ENCODE measurements around the gene FBXL15.
A peak's percentile ranks its signal among the peaks of the same experiment; 100 is the strongest.

The FBXL15 gene

GRCh38 chr10:102461187-102462054, 40.8 kb downstream of the FBXL15 start:
- Histone ChIP-seq H3K4me3 (ENCODE audit: low read length in 2 of 2) (peak overlapping the region; percentile 74 to 77), H3K9ac (ENCODE audit: low read length in 2 of 2) (peak overlapping the region; percentile 60 to 75), H3K36me3 (ENCODE audit: control insufficient read depth in 2 of 2, insufficient read depth in 2 of 2, low read length in 2 of 2) (no peaks in the 10 kb centered on the region), H3K9me3 (ENCODE audit: control insufficient read depth in 2 of 2, low read length in 2 of 2) (no peaks in the 10 kb centered on the region), H3K27me3 (ENCODE audit: control insufficient read depth in 1 of 2, insufficient read depth in 2 of 2, low read length in 2 of 2) (peaks cover 4 to 9% of the 10 kb centered on the region in 2 donors), H3K4me1 (ENCODE audit: control insufficient read depth, insufficient read depth, low read length) (peaks cover 20% of the 10 kb centered on the region), H3K27ac (ENCODE audit: low read length) (no peak overlapping the region)

- Histone ChIP-seq H3K27me3 (ENCODE audit: control insufficient read depth in 1 of 2, insufficient read depth in 2 of 2, low read length in 2 of 2) (peaks cover 4 to 9% of the 10 kb centered on the region in 2 donors), H3K9me3 (ENCODE audit: control insufficient read depth in 2 of 2, low read length in 2 of 2) (no peaks in the 10 kb centered on the region), H3K9ac (ENCODE audit: low read length in 2 of 2) (no peak overlapping the region), H3K4me3 (ENCODE audit: low read length in 2 of 2) (no peak overlapping the region), H3K27ac (ENCODE audit: low read length) (no peak overlapping the region), H3K36me3 (ENCODE audit: control insufficient read depth in 2 of 2, insufficient read depth in 2 of 2, low read length in 2 of 2) (no peaks in the 10 kb centered on the region), H3K4me1 (ENCODE audit: control insufficient read depth, insufficient read depth, low read length) (peaks cover 20% of the 10 kb centered on the region)
Observed at GRCh38 chr10:102462512-102463054, 41.9 kb downstream of the FBXL15 start.

GRCh38 chr10:102463983-102464382, 43.3 kb downstream of the FBXL15 start:
- Histone ChIP-seq H3K4me1 (ENCODE audit: control insufficient read depth, insufficient read depth, low read length) (peaks cover 20% of the 10 kb centered on the region), H3K27ac (ENCODE audit: low read length) (no peak overlapping the region), H3K9ac (ENCODE audit: low read length in 2 of 2) (no peak overlapping the region)

GRCh38 chr10:102465466-102465865, 44.8 kb downstream of the FBXL15 start:
- Histone ChIP-seq H3K9ac (ENCODE audit: low read length in 2 of 2) (no peak overlapping the region), H3K4me3 (ENCODE audit: low read length in 2 of 2) (no peak overlapping the region), H3K27me3 (ENCODE audit: control insufficient read depth in 1 of 2, insufficient read depth in 2 of 2, low read length in 2 of 2) (peaks cover 2 to 9% of the 10 kb centered on the region in 2 donors), H3K27ac (ENCODE audit: low read length) (no peak overlapping the region), H3K9me3 (ENCODE audit: control insufficient read depth in 2 of 2, low read length in 2 of 2) (no peaks in the 10 kb centered on the region), H3K4me1 (ENCODE audit: control insufficient read depth, insufficient read depth, low read length) (peaks cover 20% of the 10 kb centered on the region), H3K36me3 (ENCODE audit: control insufficient read depth in 2 of 2, insufficient read depth in 2 of 2, low read length in 2 of 2) (no peaks in the 10 kb centered on the region)

More at GRCh38 chr10:102463983-102464382, 43.3 kb downstream of the FBXL15 start:
- no peaks in the 10 kb centered on the region for H3K9me3 ChIP-seq (ENCODE audit: control insufficient read depth in 2 of 2, low read length in 2 of 2)
- H3K36me3 ChIP-seq (ENCODE audit: control insufficient read depth in 2 of 2, insufficient read depth in 2 of 2, low read length in 2 of 2): no peaks in the 10 kb centered on the region
- H3K27me3 ChIP-seq (ENCODE audit: control insufficient read depth in 1 of 2, insufficient read depth in 2 of 2, low read length in 2 of 2): peaks cover 4 to 9% of the 10 kb centered on the region in 2 donors
- no peak overlapping the region for H3K4me3 ChIP-seq (ENCODE audit: low read length in 2 of 2)

GRCh38 chr10:102467318-102467717, 46.7 kb downstream of the FBXL15 start:
- H3K27me3 ChIP-seq (ENCODE audit: control insufficient read depth in 1 of 2, insufficient read depth in 2 of 2, low read length in 2 of 2): peaks cover 0 to 3% of the 10 kb centered on the region in 2 donors
- H3K9me3 ChIP-seq (ENCODE audit: control insufficient read depth in 2 of 2, low read length in 2 of 2): no peaks in the 10 kb centered on the region
- no peaks in the 10 kb centered on the region for H3K36me3 ChIP-seq (ENCODE audit: control insufficient read depth in 2 of 2, insufficient read depth in 2 of 2, low read length in 2 of 2)
- H3K9ac ChIP-seq (ENCODE audit: low read length in 2 of 2): no peak overlapping the region
- peaks cover 3% of the 10 kb centered on the region for H3K4me1 ChIP-seq (ENCODE audit: control insufficient read depth, insufficient read depth, low read length)
- H3K4me3 ChIP-seq (ENCODE audit: low read length in 2 of 2): no peak overlapping the region
- no peak overlapping the region for H3K27ac ChIP-seq (ENCODE audit: low read length)

- no peaks in the 10 kb centered on the region for H3K9me3 ChIP-seq (ENCODE audit: control insufficient read depth in 2 of 2, low read length in 2 of 2)
- H3K27me3 ChIP-seq (ENCODE audit: control insufficient read depth in 1 of 2, insufficient read depth in 2 of 2, low read length in 2 of 2): no peaks in the 10 kb centered on the region
- no peaks in the 10 kb centered on the region for H3K36me3 ChIP-seq (ENCODE audit: control insufficient read depth in 2 of 2, insufficient read depth in 2 of 2, low read length in 2 of 2)
- no peaks in the 10 kb centered on the region for H3K4me1 ChIP-seq (ENCODE audit: control insufficient read depth, insufficient read depth, low read length)
- no peak overlapping the region for H3K9ac ChIP-seq (ENCODE audit: low read length in 2 of 2)
- no peak overlapping the region for H3K27ac ChIP-seq (ENCODE audit: low read length)
- H3K4me3 ChIP-seq (ENCODE audit: low read length in 2 of 2): no peak overlapping the region
Observed at GRCh38 chr10:102467971-102468438, 47.4 kb downstream of the FBXL15 start.

- H3K4me3 ChIP-seq (ENCODE audit: low read length in 2 of 2): no peak overlapping the region
- no peak overlapping the region for H3K27ac ChIP-seq (ENCODE audit: low read length)
- H3K9ac ChIP-seq (ENCODE audit: low read length in 2 of 2): no peak overlapping the region
- no peaks in the 10 kb centered on the region for H3K36me3 ChIP-seq (ENCODE audit: control insufficient read depth in 2 of 2, insufficient read depth in 2 of 2, low read length in 2 of 2)
- H3K4me1 ChIP-seq (ENCODE audit: control insufficient read depth, insufficient read depth, low read length): no peaks in the 10 kb centered on the region
- no peaks in the 10 kb centered on the region for H3K9me3 ChIP-seq (ENCODE audit: control insufficient read depth in 2 of 2, low read length in 2 of 2)
- H3K27me3 ChIP-seq (ENCODE audit: control insufficient read depth in 1 of 2, insufficient read depth in 2 of 2, low read length in 2 of 2): no peaks in the 10 kb centered on the region
Observed at GRCh38 chr10:102468683-102469082, 48.0 kb downstream of the FBXL15 start.

- no peak overlapping the region for H3K4me3 ChIP-seq (ENCODE audit: low read length in 2 of 2)
- no peak overlapping the region for H3K9ac ChIP-seq (ENCODE audit: low read length in 2 of 2)
- H3K27me3 ChIP-seq (ENCODE audit: control insufficient read depth in 1 of 2, insufficient read depth in 2 of 2, low read length in 2 of 2): no peaks in the 10 kb centered on the region
- H3K9me3 ChIP-seq (ENCODE audit: control insufficient read depth in 2 of 2, low read length in 2 of 2): no peaks in the 10 kb centered on the region
- no peaks in the 10 kb centered on the region for H3K4me1 ChIP-seq (ENCODE audit: control insufficient read depth, insufficient read depth, low read length)
- H3K27ac ChIP-seq (ENCODE audit: low read length): no peak overlapping the region
- no peaks in the 10 kb centered on the region for H3K36me3 ChIP-seq (ENCODE audit: control insufficient read depth in 2 of 2, insufficient read depth in 2 of 2, low read length in 2 of 2)
Observed at GRCh38 chr10:102470579-102471546, 50.2 kb downstream of the FBXL15 start.
